Measurements from ENCODE around the gene ANKMY1.

The ANKMY1 gene

GRCh38 chr2:240579071-240579762, 21.4 kb upstream of the ANKMY1 start:
- Histone ChIP-seq H2AFZ (ENCODE audit: low read depth, low read length, severe bottlenecking) (no peak overlapping the region), H3K36me3 (ENCODE audit: low read length) (no peaks in the 10 kb centered on the region), H3K4me2 (ENCODE audit: low read depth, low read length, poor library complexity, severe bottlenecking) (peak overlapping the region; percentile 2), H3K27me3 (ENCODE audit: low read length) (no peaks in the 10 kb centered on the region), H3K9me3 (ENCODE audit: insufficient read depth, low read length) (no peaks in the 10 kb centered on the region), H3F3A (ENCODE audit: insufficient read depth) (peaks cover 11% of the 10 kb centered on the region), H3K9ac (ENCODE audit: low read length) (peak overlapping the region; percentile 20; the same call in 1 of the 2 replicates), H3K27ac (ENCODE audit: low read depth, low read length) (peak overlapping the region; percentile 61), H4K20me1 (ENCODE audit: low read depth, low read length) (no peaks in the 10 kb centered on the region; the same call in 1 of the 2 replicates), H3K9me2 (replicated peaks; ENCODE audit: insufficient read depth, low read length) (no peaks in the 10 kb centered on the region), H3K4me3 (ENCODE audit: insufficient read depth, low read length, poor library complexity, severe bottlenecking) (no peak overlapping the region), H3K79me2 (ENCODE audit: insufficient read depth, low read length) (peaks cover 37% of the 10 kb centered on the region)
- TF ChIP-seq EZH2phosphoT487 (conservative IDR thresholded peaks at IDR 0.05; ENCODE audit: low read length), result no peak
- TF ChIP-seq CTCF (IDR thresholded peaks at IDR 0.05; ENCODE audit: insufficient read depth, low read length, poor library complexity, severe bottlenecking), result no peak

- no peak overlapping the region for H3K27ac ChIP-seq (ENCODE audit: low read depth, low read length)
- H3K27me3 ChIP-seq (ENCODE audit: low read length), result no peaks in the 10 kb centered on the region
- H3K4me3 ChIP-seq (ENCODE audit: insufficient read depth, low read length, poor library complexity, severe bottlenecking), result no peak overlapping the region
- TF ChIP-seq CTCF (IDR thresholded peaks at IDR 0.05; ENCODE audit: insufficient read depth, low read length, poor library complexity, severe bottlenecking) (no peak), EZH2phosphoT487 (conservative IDR thresholded peaks at IDR 0.05; ENCODE audit: low read length) (no peak)
- no peak overlapping the region for H3K4me2 ChIP-seq (ENCODE audit: low read depth, low read length, poor library complexity, severe bottlenecking)
- no peaks in the 10 kb centered on the region for H3K9me2 ChIP-seq (replicated peaks; ENCODE audit: insufficient read depth, low read length)
- H3K79me2 ChIP-seq (ENCODE audit: insufficient read depth, low read length), result peaks cover 30% of the 10 kb centered on the region
- no peak overlapping the region for H3K9ac ChIP-seq (ENCODE audit: low read length)
- no peak overlapping the region for H2AFZ ChIP-seq (ENCODE audit: low read depth, low read length, severe bottlenecking)
- no peaks in the 10 kb centered on the region; the same call in 1 of the 2 replicates for H4K20me1 ChIP-seq (ENCODE audit: low read depth, low read length)
- H3K36me3 ChIP-seq (ENCODE audit: low read length), result no peaks in the 10 kb centered on the region
- no peaks in the 10 kb centered on the region for H3K9me3 ChIP-seq (ENCODE audit: insufficient read depth, low read length)
- peaks cover 11% of the 10 kb centered on the region for H3F3A ChIP-seq (ENCODE audit: insufficient read depth)
These were observed 20.7 kb upstream of the ANKMY1 start for GRCh38 chr2:240578488-240578887.

- no peak overlapping the region for H3K4me3 ChIP-seq (ENCODE audit: insufficient read depth, low read length, poor library complexity, severe bottlenecking)
- H3K9ac ChIP-seq (ENCODE audit: low read length), result no peak overlapping the region
- no peaks in the 10 kb centered on the region for H3K27me3 ChIP-seq (ENCODE audit: low read length)
- no peak for TF ChIP-seq CTCF (IDR thresholded peaks at IDR 0.05; ENCODE audit: insufficient read depth, low read length, poor library complexity, severe bottlenecking)
- TF ChIP-seq EZH2phosphoT487 (conservative IDR thresholded peaks at IDR 0.05; ENCODE audit: low read length), result no peak
- no peak overlapping the region for H3K4me2 ChIP-seq (ENCODE audit: low read depth, low read length, poor library complexity, severe bottlenecking)
- H3K27ac ChIP-seq (ENCODE audit: low read depth, low read length), result no peak overlapping the region
- no peaks in the 10 kb centered on the region; the same call in 1 of the 2 replicates for H4K20me1 ChIP-seq (ENCODE audit: low read depth, low read length)
- no peaks in the 10 kb centered on the region for H3K9me3 ChIP-seq (ENCODE audit: insufficient read depth, low read length)
- no peaks in the 10 kb centered on the region for H3K9me2 ChIP-seq (replicated peaks; ENCODE audit: insufficient read depth, low read length)
- H3K79me2 ChIP-seq (ENCODE audit: insufficient read depth, low read length), result peaks cover 26% of the 10 kb centered on the region; the same call in 1 of the 2 replicates
- H3K36me3 ChIP-seq (ENCODE audit: low read length), result no peaks in the 10 kb centered on the region
- H2AFZ ChIP-seq (ENCODE audit: low read depth, low read length, severe bottlenecking), result no peak overlapping the region
- H3F3A ChIP-seq (ENCODE audit: insufficient read depth), result peaks cover 11% of the 10 kb centered on the region
These were observed 20.3 kb upstream of the ANKMY1 start for GRCh38 chr2:240578110-240578450.

Data from SU-DHL-6 (cell line).